ENCODE measurements around the gene SASH1.

The SASH1 gene

GRCh38 chr6:148596891-148597455, 254.3 kb downstream of the SASH1 start:
- no peak for DNase-seq

GRCh38 chr6:148598724-148599123, 256.1 kb downstream of the SASH1 start:
- DNase-seq, result no peak

- no peak for DNase-seq
Observed at GRCh38 chr6:148599967-148600426, 257.4 kb downstream of the SASH1 start.
